GM12874 (cell line): ENCODE results near the gene PAX4.

Source experiments
- TF ChIP-seq, protein P1 (sequence below): IDR thresholded peaks from 2 replicates; pipeline ENCODE4 v1.5.1; 2011; ENCODE audit warnings: low read depth, mild to moderate bottlenecking, control low read depth, low read length, moderate library complexity; ENCODE audit not compliant: insufficient read depth

The PAX4 gene

GRCh38 chr7:127589896-127590295 lies 28.0 kb downstream of the PAX4 start:
- TF ChIP-seq, protein P1, sequence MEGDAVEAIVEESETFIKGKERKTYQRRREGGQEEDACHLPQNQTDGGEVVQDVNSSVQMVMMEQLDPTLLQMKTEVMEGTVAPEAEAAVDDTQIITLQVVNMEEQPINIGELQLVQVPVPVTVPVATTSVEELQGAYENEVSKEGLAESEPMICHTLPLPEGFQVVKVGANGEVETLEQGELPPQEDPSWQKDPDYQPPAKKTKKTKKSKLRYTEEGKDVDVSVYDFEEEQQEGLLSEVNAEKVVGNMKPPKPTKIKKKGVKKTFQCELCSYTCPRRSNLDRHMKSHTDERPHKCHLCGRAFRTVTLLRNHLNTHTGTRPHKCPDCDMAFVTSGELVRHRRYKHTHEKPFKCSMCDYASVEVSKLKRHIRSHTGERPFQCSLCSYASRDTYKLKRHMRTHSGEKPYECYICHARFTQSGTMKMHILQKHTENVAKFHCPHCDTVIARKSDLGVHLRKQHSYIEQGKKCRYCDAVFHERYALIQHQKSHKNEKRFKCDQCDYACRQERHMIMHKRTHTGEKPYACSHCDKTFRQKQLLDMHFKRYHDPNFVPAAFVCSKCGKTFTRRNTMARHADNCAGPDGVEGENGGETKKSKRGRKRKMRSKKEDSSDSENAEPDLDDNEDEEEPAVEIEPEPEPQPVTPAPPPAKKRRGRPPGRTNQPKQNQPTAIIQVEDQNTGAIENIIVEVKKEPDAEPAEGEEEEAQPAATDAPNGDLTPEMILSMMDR = no peak

GRCh38 chr7:127588697-127589482 lies 29.1 kb downstream of the PAX4 start:
- TF ChIP-seq, protein P1 = peak; percentile 33; the same call in 1 of the 2 replicates

GRCh38 chr7:127588019-127588696 lies 29.8 kb downstream of the PAX4 start, which contains the start of gene ARF5:
ARF5 (plus strand) TSS chr7:127588411; CDS start chr7:127588499, 88 bp downstream.
- TF ChIP-seq, protein P1 = no peak

DNA sequence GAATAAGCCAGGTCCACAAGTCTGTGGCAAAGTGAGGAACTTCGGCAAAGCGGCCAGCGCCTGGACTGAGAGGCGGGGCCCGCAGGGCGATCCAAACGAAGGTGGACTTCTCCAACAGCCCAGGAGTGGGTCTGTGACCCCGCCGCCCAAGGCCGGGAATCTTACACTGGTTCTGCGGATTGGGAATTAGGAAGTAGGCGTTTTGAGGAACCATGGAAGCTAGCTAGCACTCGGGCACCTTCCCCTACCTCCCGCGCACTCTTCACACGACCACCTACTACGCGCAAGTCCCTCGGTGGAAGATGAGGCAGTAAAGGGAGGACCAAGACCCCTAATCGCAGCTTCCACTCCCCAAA lies 30.3 kb downstream of the PAX4 start:
- TF ChIP-seq, protein P1 = no peak

- TF ChIP-seq, protein P1 = no peak
Observed at GRCh38 chr7:127586346-127586745, 31.6 kb downstream of the PAX4 start.

GRCh38 chr7:127585044-127585953 lies 32.6 kb downstream of the PAX4 start, which contains the start of gene GCC1:
GCC1 (minus strand) TSS chr7:127585596; CDS start chr7:127585182, 414 bp downstream.
- TF ChIP-seq, protein P1 = no peak

DNA sequence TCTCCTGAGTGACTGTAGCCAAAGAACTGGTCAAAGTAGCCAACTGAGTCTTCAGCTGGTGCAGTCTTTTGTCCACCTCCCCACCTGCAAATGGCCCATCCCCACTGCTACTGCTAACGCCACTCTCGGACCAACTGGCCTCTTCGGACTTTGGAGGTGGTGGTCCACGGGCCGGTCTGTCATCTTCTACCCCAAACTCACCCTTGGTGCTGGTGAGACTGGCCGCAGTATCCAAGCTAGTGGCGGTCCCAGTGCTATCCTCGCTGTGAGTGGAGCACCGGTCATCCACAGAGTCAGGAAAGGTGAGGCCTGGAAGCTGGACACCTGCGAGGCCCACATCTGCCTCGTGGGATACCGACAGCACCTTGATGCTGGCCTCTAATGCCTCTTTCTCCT lies 33.3 kb downstream of the PAX4 start:
- TF ChIP-seq, protein P1 = no peak
